Mesenchymal stem cell (in vitro differentiated cells and primary cell): ENCODE results near the gene PTPRA.

Source experiments
- DNase-seq: peaks from one replicate; pipeline ENCODE4 v3.0.0-alpha.2; 2013
- H2AFZ ChIP-seq: one replicate; pipeline ENCODE4 v1.6.1; 2013; ENCODE audit warnings: low read depth, mild to moderate bottlenecking, control low read depth, inconsistent platforms, low read length, moderate library complexity
- H2AK5ac ChIP-seq: 2 replicates; pipeline ENCODE4 v1.6.1; 2013; ENCODE audit warnings: low read length, moderate library complexity, mild to moderate bottlenecking, inconsistent platforms; ENCODE audit not compliant: severe bottlenecking
- H2BK120ac ChIP-seq: one replicate; pipeline ENCODE4 v1.6.1; 2013; ENCODE audit warnings: low read depth, mild to moderate bottlenecking, inconsistent platforms, low read length, moderate library complexity
- H2BK12ac ChIP-seq, 2 experiments: one replicate each; pipeline ENCODE4 v1.6.1; 2013; ENCODE audit warnings: inconsistent platforms in 2 of 2, low read length in 2 of 2, mild to moderate bottlenecking in 2 of 2, moderate library complexity in 2 of 2, control low read depth in 1 of 2
- H2BK15ac ChIP-seq: one replicate; pipeline ENCODE4 v1.6.1; 2013; ENCODE audit warnings: mild to moderate bottlenecking, low read depth, inconsistent platforms; ENCODE audit not compliant: poor library complexity, severe bottlenecking
- H2BK5ac ChIP-seq: 2 replicates; pipeline ENCODE4 v1.6.1; 2013; ENCODE audit warnings: low read depth, mild to moderate bottlenecking, low read length, control low read depth, inconsistent platforms; ENCODE audit not compliant: poor library complexity, severe bottlenecking
- H3K14ac ChIP-seq, 2 experiments: one replicate each; pipeline ENCODE4 v1.6.1; 2013; ENCODE audit warnings: inconsistent platforms in 2 of 2, low read length in 2 of 2, control low read depth in 1 of 2, mild to moderate bottlenecking in 1 of 2, moderate library complexity in 1 of 2
- H3K18ac ChIP-seq, 2 experiments: one replicate each; pipeline ENCODE4 v1.6.1; 2013; ENCODE audit warnings: inconsistent platforms in 2 of 2, low read length in 2 of 2, control low read depth in 1 of 2, low read depth in 1 of 2, mild to moderate bottlenecking in 1 of 2
- H3K23ac ChIP-seq, 2 experiments: one replicate each; pipeline ENCODE4 v1.6.1; 2013; ENCODE audit warnings: inconsistent platforms in 2 of 2, low read length in 2 of 2, mild to moderate bottlenecking in 2 of 2, moderate library complexity in 2 of 2, control low read depth in 1 of 2
- H3K27ac ChIP-seq: 2 replicates; pipeline ENCODE4 v1.5.1; 2013; ENCODE audit warnings: mild to moderate bottlenecking, moderate library complexity, low read length, control low read depth, inconsistent platforms; ENCODE audit not compliant: poor library complexity, severe bottlenecking
- H3K27me3 ChIP-seq, 2 experiments: 2 replicates each; pipeline versions ENCODE4 v1.6.1 to v1.7.0; 2013; ENCODE audit warnings: low read length in 2 of 2, mild to moderate bottlenecking in 2 of 2, moderate library complexity in 2 of 2, control low read depth in 1 of 2, inconsistent platforms in 1 of 2; ENCODE audit not compliant: control insufficient read depth in 1 of 2, insufficient read depth in 1 of 2
- H3K36me3 ChIP-seq, 2 experiments: 2 replicates each; pipeline versions ENCODE4 v1.6.1 to v1.7.0; 2013; ENCODE audit warnings: low read length in 2 of 2, control low read depth in 1 of 2, inconsistent platforms in 1 of 2, low read depth in 1 of 2, mild to moderate bottlenecking in 1 of 2; ENCODE audit not compliant: insufficient read depth in 2 of 2, control insufficient read depth in 1 of 2
- H3K4ac ChIP-seq, 2 experiments: one replicate each; pipeline ENCODE4 v1.6.1; 2013; ENCODE audit warnings: inconsistent platforms in 2 of 2, low read length in 2 of 2, mild to moderate bottlenecking in 2 of 2, moderate library complexity in 2 of 2, control low read depth in 1 of 2, low read depth in 1 of 2
- H3K4me1 ChIP-seq: 2 replicates; pipeline ENCODE4 v1.6.1; 2013; ENCODE audit warnings: low read depth, low read length, control low read depth; ENCODE audit not compliant: control insufficient read depth, insufficient read depth
- H3K4me2 ChIP-seq: 2 replicates; pipeline ENCODE4 v1.6.1; 2013; ENCODE audit warnings: low read length, mild to moderate bottlenecking, inconsistent platforms; ENCODE audit not compliant: poor library complexity, severe bottlenecking
- H3K4me3 ChIP-seq, 2 experiments: 2 replicates each; pipeline versions ENCODE4 v1.5.1 to v1.7.0; 2013; ENCODE audit warnings: low read length in 2 of 2, mild to moderate bottlenecking in 2 of 2, control low read depth in 1 of 2, low read depth in 1 of 2; ENCODE audit not compliant: insufficient read depth in 1 of 2
- H3K79me1 ChIP-seq: replicated peaks from 2 replicates; pipeline ENCODE4 v1.6.1; 2013; ENCODE audit warnings: mild to moderate bottlenecking, control low read depth, low read length, inconsistent platforms; ENCODE audit not compliant: poor library complexity, severe bottlenecking
- H3K9ac ChIP-seq: 2 replicates; pipeline ENCODE4 v1.7.0; 2013; ENCODE audit warnings: mild to moderate bottlenecking, low read length, moderate library complexity
- H3K9me3 ChIP-seq: 2 replicates; pipeline ENCODE4 v1.7.0; 2013; ENCODE audit warnings: mild to moderate bottlenecking, low read length; ENCODE audit not compliant: control insufficient read depth
- H4K8ac ChIP-seq: one replicate; pipeline ENCODE4 v1.6.1; 2013; ENCODE audit warnings: inconsistent platforms, mild to moderate bottlenecking, low read length, moderate library complexity
- H4K91ac ChIP-seq: one replicate; pipeline ENCODE4 v1.6.1; 2013; ENCODE audit warnings: mild to moderate bottlenecking, low read length, inconsistent platforms
- WGBS: methylation state at CpG from one replicate; pipeline ENCODE4 v1.1.7; 2013; ENCODE audit warnings: mixed read lengths; 5-methylcytosine and 5-hydroxymethylcytosine counted together

PTPRA gene

GRCh38 chr20:2864626-2865025, 8.7 kb upstream of the PTPRA start:
- Histone ChIP-seq H3K4ac (no peak overlapping the region), H3K4me3 (no peak overlapping the region), H3K79me1 (peaks cover 9% of the 10 kb centered on the region), H3K9me3 (no peaks in the 10 kb centered on the region), H3K27me3 (no peaks in the 10 kb centered on the region), H3K23ac (no peak overlapping the region), H3K18ac (no peak overlapping the region), H3K36me3 (peaks cover 67 to 73% of the 10 kb centered on the region in 2 experiments), H2BK15ac (no peak overlapping the region), H2AK5ac (no peak overlapping the region), H2AFZ (no peak overlapping the region), H3K9ac (no peak overlapping the region), H3K27ac (no peak overlapping the region), H4K91ac (no peak overlapping the region), H4K8ac (no peak overlapping the region), H2BK120ac (no peak overlapping the region), H2BK5ac (no peak overlapping the region), H3K4me1 (peaks cover 3% of the 10 kb centered on the region), H3K4me2 (no peak overlapping the region), H3K14ac (no peak overlapping the region), H2BK12ac (no peak overlapping the region)
- 91% methylated on average over 12 of the region's 12 CpGs for WGBS
- no peak for DNase-seq

GRCh38 chr20:2865101-2865500, 8.2 kb upstream of the PTPRA start:
- H2BK5ac ChIP-seq, result no peak overlapping the region
- H3K27me3 ChIP-seq, result no peaks in the 10 kb centered on the region
- H3K9ac ChIP-seq, result no peak overlapping the region
- H3K27ac ChIP-seq, result no peak overlapping the region
- no peak overlapping the region for H2BK15ac ChIP-seq
- no peak overlapping the region for H4K91ac ChIP-seq
- no peak overlapping the region for H3K14ac ChIP-seq
- H2AFZ ChIP-seq, result no peak overlapping the region
- no peak overlapping the region for H3K4me2 ChIP-seq
- no peak overlapping the region for H4K8ac ChIP-seq
- no peaks in the 10 kb centered on the region for H3K9me3 ChIP-seq
- no peak overlapping the region for H3K4me3 ChIP-seq
- peaks cover 6% of the 10 kb centered on the region for H3K79me1 ChIP-seq
- no peak for DNase-seq
- H2BK120ac ChIP-seq, result no peak overlapping the region
- H3K4ac ChIP-seq, result no peak overlapping the region
- no peak overlapping the region for H3K23ac ChIP-seq
- no peak overlapping the region for H2AK5ac ChIP-seq
- H2BK12ac ChIP-seq, result no peak overlapping the region
- 99% methylated on average over 10 of the region's 10 CpGs for WGBS
- H3K4me1 ChIP-seq, result peaks cover 3% of the 10 kb centered on the region
- no peak overlapping the region for H3K18ac ChIP-seq
- peaks cover 65 to 69% of the 10 kb centered on the region in 2 experiments for H3K36me3 ChIP-seq

- Histone ChIP-seq H2BK15ac (no peak overlapping the region), H3K4me3 (no peak overlapping the region), H3K79me1 (peaks cover under 1% of the 10 kb centered on the region), H2BK12ac (no peak overlapping the region), H3K27me3 (no peaks in the 10 kb centered on the region), H2BK5ac (no peak overlapping the region), H2BK120ac (no peak overlapping the region), H3K4ac (no peak overlapping the region), H4K8ac (no peak overlapping the region), H2AFZ (no peak overlapping the region), H3K27ac (no peak overlapping the region), H3K4me2 (no peak overlapping the region), H2AK5ac (no peak overlapping the region), H3K36me3 (peaks cover 60 to 63% of the 10 kb centered on the region in 2 experiments), H4K91ac (no peak overlapping the region), H3K4me1 (peaks cover 4% of the 10 kb centered on the region), H3K9me3 (no peaks in the 10 kb centered on the region), H3K23ac (no peak overlapping the region), H3K18ac (no peak overlapping the region), H3K14ac (no peak overlapping the region), H3K9ac (no peak overlapping the region)
- WGBS, result 94% methylated on average over 3 of the region's 3 CpGs
- DNase-seq, result no peak
Measured at GRCh38 chr20:2865630-2866029, 7.7 kb upstream of the PTPRA start.

- Histone ChIP-seq H3K4me1 (peaks cover 10% of the 10 kb centered on the region), H3K18ac (no peak overlapping the region), H4K8ac (no peak overlapping the region), H3K9me3 (no peaks in the 10 kb centered on the region), H2AK5ac (no peak overlapping the region), H2BK12ac (no peak overlapping the region), H3K14ac (no peak overlapping the region), H3K9ac (no peak overlapping the region), H2BK15ac (no peak overlapping the region), H4K91ac (no peak overlapping the region), H3K4me2 (no peak overlapping the region), H2BK120ac (no peak overlapping the region), H3K79me1 (no peaks in the 10 kb centered on the region), H3K27ac (no peak overlapping the region), H3K27me3 (no peaks in the 10 kb centered on the region), H2AFZ (no peak overlapping the region), H3K4me3 (no peak overlapping the region), H3K36me3 (peaks cover 54 to 57% of the 10 kb centered on the region in 2 experiments), H3K4ac (no peak overlapping the region), H2BK5ac (no peak overlapping the region), H3K23ac (no peak overlapping the region)
- WGBS, result 98% methylated on average over 10 of the region's 11 CpGs
- DNase-seq, result no peak
Measured at GRCh38 chr20:2866236-2866635, 7.0 kb upstream of the PTPRA start.
